GM12891 (cell line): ENCODE measurements around the gene FAM210A.

ENCODE experiments used
- POLR2A ChIP-seq: IDR thresholded peaks from 2 replicates; pipeline ENCODE4 v1.6.1; 2011; ENCODE audit warnings: low read depth, low read length, control low read depth
- SPI1 ChIP-seq: IDR thresholded peaks from 2 replicates; pipeline ENCODE4 v1.6.1; 2011; ENCODE audit warnings: low read depth, low read length, control low read depth

DNA sequence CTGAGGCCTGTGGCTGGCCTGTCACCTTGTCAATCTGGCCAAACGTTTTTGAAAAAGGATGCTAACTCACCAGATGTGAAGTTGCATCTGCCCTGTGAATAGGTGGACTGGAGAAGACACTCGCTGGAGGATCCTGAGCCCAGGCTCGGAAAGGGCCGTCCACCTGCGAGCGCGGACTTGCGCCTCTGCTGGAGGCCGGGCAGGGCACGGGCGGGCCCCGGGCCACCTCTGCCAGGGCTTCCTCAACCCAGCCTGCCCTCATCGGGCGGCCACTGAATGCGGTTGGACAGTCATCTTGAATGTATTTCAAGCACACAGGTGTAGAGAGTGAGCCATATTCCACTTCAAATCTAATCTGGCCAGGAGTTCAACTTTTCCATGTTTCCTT lies 83.9 kb downstream of the FAM210A start:
- TF ChIP-seq POLR2A (no peak), SPI1 (no peak)
